A549 treated with DMSO at 1 μM for 4 hours (cell line): Measurements from ENCODE around the gene APOBEC3A. TPM values are rescaled to one million over a fixed set of nuclear protein-coding genes. Genes with fewer than 3 reads are reported as not detected.

Source experiments
- total RNA-seq: library from RNA; stranded (reverse); fragments of 200-300 nt; extraction: Qiagen RNA extraction; gene quantifications from 5 replicates; pipeline ENCODE4 v1.2.3, GENCODE V29; 2022; ENCODE audit warnings: low read depth

Gene APOBEC3A
- total RNA-seq, result not detected in 5 replicates

DNA sequence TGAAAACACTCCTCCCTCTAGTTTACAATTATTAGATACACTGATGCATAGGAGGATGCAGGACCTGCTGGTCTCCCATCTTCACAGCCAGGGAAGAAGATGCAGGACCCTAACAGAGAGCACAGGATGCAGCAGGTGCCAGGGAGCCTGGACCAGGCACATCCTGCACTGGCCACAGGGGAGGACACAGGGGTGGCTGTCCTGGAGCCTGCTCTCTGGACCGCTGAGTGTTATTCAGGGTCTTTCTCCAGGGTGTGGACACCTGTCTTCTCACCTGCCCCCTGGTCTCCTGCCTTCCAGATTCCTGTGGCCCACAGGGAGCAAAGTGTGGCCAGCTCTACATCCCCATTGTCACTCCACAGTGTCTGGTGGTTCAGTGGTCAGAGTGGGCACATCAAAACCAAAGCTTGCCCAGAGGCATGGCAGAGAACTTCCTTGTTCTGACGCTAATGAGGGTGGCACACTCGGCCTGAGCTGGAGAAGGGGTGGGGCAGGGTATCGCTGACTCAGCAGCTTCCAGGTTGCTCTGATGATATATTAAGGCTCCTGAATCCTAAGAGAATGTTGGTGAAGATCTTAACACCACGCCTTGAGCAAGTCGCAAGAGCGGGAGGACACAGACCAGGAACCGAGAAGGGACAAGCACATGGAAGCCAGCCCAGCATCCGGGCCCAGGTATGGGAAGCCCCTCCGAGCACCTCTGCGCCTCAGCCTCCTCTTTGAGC lies at the start of gene APOBEC3A:
APOBEC3A (plus strand) TSS at position 564 of the 725 bp plus-strand sequence; CDS start at position 647, 83 bp downstream.

DNA sequence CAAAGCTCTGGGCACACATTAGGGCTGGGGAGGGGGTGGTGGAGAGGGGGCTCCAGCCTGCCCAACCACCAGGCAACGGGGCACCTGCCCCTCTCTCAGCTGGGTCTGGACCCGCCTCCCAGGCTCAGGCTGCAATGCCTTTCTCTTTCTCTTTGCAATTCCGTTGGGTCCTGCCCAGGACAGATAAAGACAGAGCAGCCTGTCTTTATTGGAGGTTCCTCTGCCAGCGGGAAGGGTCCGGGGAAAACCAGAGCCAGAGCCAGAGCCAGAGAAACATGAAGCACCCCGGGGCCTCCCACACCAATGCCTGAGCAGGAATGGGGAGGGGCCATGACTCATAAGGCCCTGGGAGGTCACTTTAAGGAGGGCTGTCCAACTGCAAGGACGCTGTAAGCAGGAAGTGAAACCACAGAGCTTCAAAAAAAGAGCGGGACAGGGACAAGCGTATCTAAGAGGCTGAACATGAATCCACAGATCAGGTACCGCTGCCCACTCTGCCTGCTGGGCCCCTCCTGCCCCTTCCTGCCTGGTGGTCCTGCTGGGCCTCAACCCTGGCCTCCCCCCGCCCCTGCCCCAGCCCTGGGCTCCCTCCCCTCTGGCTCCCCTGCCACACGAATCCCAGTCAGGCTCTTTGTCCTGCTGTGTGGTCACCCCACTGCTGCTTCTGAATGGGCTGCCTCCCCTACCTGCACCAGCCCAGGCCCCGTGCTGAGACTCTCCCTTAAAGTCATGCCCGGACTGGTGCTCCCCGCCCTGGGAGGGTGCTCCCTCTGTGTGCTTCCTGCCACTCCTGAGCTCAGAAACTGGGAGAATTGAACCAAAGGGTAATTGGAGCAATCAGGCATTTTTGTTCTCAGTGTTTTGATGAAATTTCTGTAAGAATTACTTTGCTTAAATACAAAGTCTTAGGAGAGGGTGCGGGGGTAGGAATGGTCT lies 24.9 kb downstream of the APOBEC3A start, which contains the start of gene APOBEC3B:
APOBEC3B (plus strand) TSS at position 356 of the 936 bp plus-strand sequence; CDS start at position 463, 107 bp downstream.

Other genes with a start within 250 kb of the APOBEC3A start
- 30.3 to 38.3 TPM (median 33.6 TPM) in 5 replicates for gene SUN2, start 201.6 kb upstream of the APOBEC3A start, total RNA-seq
- gene DNAL4, start 163.5 kb upstream of the APOBEC3A start, total RNA-seq, result 7.8 to 10.1 TPM (median 10.0 TPM) in 5 replicates
- 11.7 to 16.4 TPM (median 13.2 TPM) in 5 replicates for gene NPTXR, start 113.6 kb upstream of the APOBEC3A start, total RNA-seq
- gene CBX6, start 85.4 kb upstream of the APOBEC3A start, total RNA-seq, result 32.7 to 37.6 TPM (median 36.6 TPM) in 5 replicates
- gene APOBEC3B, start 24.7 kb downstream of the APOBEC3A start, total RNA-seq, result 28.1 to 32.2 TPM (median 30.9 TPM) in 5 replicates
- 27.0 to 29.6 TPM (median 28.5 TPM) in 5 replicates for gene APOBEC3C, start 56.6 kb downstream of the APOBEC3A start, total RNA-seq
- gene APOBEC3D, start 63.5 kb downstream of the APOBEC3A start, total RNA-seq, result 0.15 to 0.49 TPM (median 0.24 TPM) in 4 of 5 replicates, not detected in the other
- 1.9 to 2.4 TPM (median 2.3 TPM) in 5 replicates for gene APOBEC3F, start 83.3 kb downstream of the APOBEC3A start, total RNA-seq
- 0.05 to 0.08 TPM in 2 of 5 replicates, not detected in the others for gene APOBEC3G, start 119.7 kb downstream of the APOBEC3A start, total RNA-seq
- gene APOBEC3H, start 139.6 kb downstream of the APOBEC3A start, total RNA-seq, result 0.14 to 0.59 TPM (median 0.47 TPM) in 4 of 5 replicates, not detected in the other
- 0.84 to 1.5 TPM (median 1.3 TPM) in 5 replicates for gene CBX7, start 195.1 kb downstream of the APOBEC3A start, total RNA-seq